Prostate gland (tissue), 2 donors: ENCODE data around the gene FBXW8.

Experiments
- CTCF ChIP-seq, 4 experiments: fragments of 200-600 bp in 2 of 4; fragments of 450-650 bp in 2 of 4; sonication (generic) in 2 of 4; IDR thresholded peaks; 1 replicate in 3 of 4; 2 replicates in 1 of 4; pipeline ENCODE4 v1.5.1; 2016 to 2019; ENCODE audit warnings: antibody characterized with exemption in 4 of 4, mild to moderate bottlenecking in 2 of 4, moderate library complexity in 2 of 4
- POLR2A ChIP-seq: fragments of 450-650 bp; IDR thresholded peaks from one replicate; pipeline ENCODE4 v1.6.1; 2016; ENCODE audit warnings: antibody characterized with exemption, mild to moderate bottlenecking
- POLR2AphosphoS5 ChIP-seq: sonication (generic); formaldehyde crosslinking; IDR thresholded peaks from one replicate; pipeline ENCODE4 v1.6.1; 2017; ENCODE audit warnings: antibody characterized with exemption

- TF ChIP-seq CTCF (IDR thresholded peaks at IDR 0.05) = no peak
- no peak for TF ChIP-seq POLR2A
- TF ChIP-seq POLR2AphosphoS5 = no peak
Measured at GRCh38 chr12:116881877-116882507, 28.8 kb upstream of the FBXW8 start.
